Panc1 (cell line): ENCODE data around the gene LARP1. TPM values are rescaled to one million over a fixed set of nuclear protein-coding genes. Genes with fewer than 3 reads are reported as not detected.

ENCODE experiments used
- ATAC-seq: fragments of 200-7000 bp; cut with Tn5 transposase; 2 replicates; pipeline ENCODE4 v1.9.1; 2020; ENCODE audit warnings: mild to moderate bottlenecking, moderate library complexity
- BruUV-seq: library from RNA; stranded (reverse); fragments of 400-500 nt; replicated peaks from 2 replicates; lab custom pipeline; 2021; lab: Mats Ljungman, UMichigan
- CTCF ChIA-PET: fragments of 300-600 bp; sonication (Branson Sonifier 250); formaldehyde crosslinking; loops from one replicate; lab custom pipeline; 2022; ENCODE audit warnings: antibody characterized with exemption; lab: Charles Lee
- POLR2A ChIA-PET: fragments of 300-600 bp; sonication (Branson Sonifier 250); formaldehyde crosslinking; loops from one replicate; lab custom pipeline; 2022; ENCODE audit warnings: antibody characterized with exemption; lab: Charles Lee
- DNase-seq: peaks from one replicate; pipeline ENCODE4 v3.0.0-alpha.2; 2010; ENCODE audit warnings: low read depth, low spot score
- H3K27ac ChIP-seq: 2 replicates; pipeline ENCODE4 v1.5.1; 2011; ENCODE audit warnings: mild to moderate bottlenecking, low read length, inconsistent platforms
- H3K27me3 ChIP-seq: fragments of 200-500 bp; sonication (Bioruptor generic); 2 replicates; pipeline ENCODE4 v1.6.0; 2014; ENCODE audit warnings: low read length, inconsistent platforms; ENCODE audit not compliant: control insufficient read depth, insufficient read depth
- H3K36me3 ChIP-seq: fragments of 200-500 bp; sonication (Bioruptor generic); 2 replicates; pipeline ENCODE4 v1.5.1; 2014; ENCODE audit warnings: inconsistent platforms, mild to moderate bottlenecking, low read length, moderate library complexity; ENCODE audit not compliant: control insufficient read depth, insufficient read depth
- H3K4me1 ChIP-seq: 2 replicates; pipeline ENCODE4 v1.5.1; 2011; ENCODE audit warnings: inconsistent platforms, mild to moderate bottlenecking, low read length, moderate library complexity; ENCODE audit not compliant: control insufficient read depth, insufficient read depth
- H3K4me3 ChIP-seq, 2 experiments: 2 replicates each; pipeline ENCODE4 v1.5.1; 2011 to 2012; ENCODE audit warnings: low read depth in 2 of 2, low read length in 2 of 2, mild to moderate bottlenecking in 2 of 2, inconsistent platforms in 1 of 2, moderate library complexity in 1 of 2
- H3K9me3 ChIP-seq: fragments of 200-500 bp; sonication (Bioruptor generic); 2 replicates; pipeline ENCODE4 v1.5.1; 2014; ENCODE audit warnings: low read depth, mild to moderate bottlenecking, inconsistent platforms, low read length, moderate library complexity; ENCODE audit not compliant: control insufficient read depth, insufficient read depth
- CTCF ChIP-seq: fragments of 450-650 bp; IDR thresholded peaks from 2 replicates; pipeline ENCODE4 v1.5.1; 2017; ENCODE audit warnings: mild to moderate bottlenecking
- POLR2AphosphoS5 ChIP-seq: IDR thresholded peaks from 2 replicates; pipeline ENCODE4 v1.6.1; 2012; ENCODE audit warnings: mild to moderate bottlenecking, low read depth, low read length, moderate library complexity
- SIN3A ChIP-seq: IDR thresholded peaks from 2 replicates; pipeline ENCODE4 v1.6.1; 2012; ENCODE audit warnings: low read depth, mild to moderate bottlenecking, low read length, moderate library complexity, borderline replicate concordance; ENCODE audit not compliant: insufficient read depth
- TCF7L2 ChIP-seq: IDR thresholded peaks from 2 replicates; pipeline ENCODE4 v1.6.1; 2011; ENCODE audit warnings: mild to moderate bottlenecking, low read depth, low read length, inconsistent platforms
- in situ Hi-C: cut with HindIII; loops from 2 replicates; pipeline ENCODE4 v1.10.0; 2016; ENCODE audit warnings: low sequenced_read_pairs, low pct_unique_long_range_greater_than_20kb
- intact Hi-C: fragments of 100-400 bp; cut with micrococcal nuclease; formaldehyde crosslinking; loops from one replicate; pipeline ENCODE4 v1.10.0; 2022; ENCODE audit not compliant: unreplicated experiment
- total RNA-seq: library from RNA; stranded (reverse); gene quantifications from one replicate; pipeline ENCODE4 v1.2.1, GENCODE V29; 2021; ENCODE audit not compliant: unreplicated experiment
- TF ChIP-seq, protein P1 (sequence below), 2 experiments: IDR thresholded peaks; 2 replicates each; pipeline ENCODE4 v1.6.1; 2011 to 2012; ENCODE audit warnings: low read depth in 2 of 2, control low read depth in 1 of 2, low read length in 1 of 2, mild to moderate bottlenecking in 1 of 2, moderate library complexity in 1 of 2; ENCODE audit not compliant: insufficient read depth in 1 of 2

LARP1 gene
- total RNA-seq, 1 experiment from 2014 or later, result 325 TPM

DNA sequence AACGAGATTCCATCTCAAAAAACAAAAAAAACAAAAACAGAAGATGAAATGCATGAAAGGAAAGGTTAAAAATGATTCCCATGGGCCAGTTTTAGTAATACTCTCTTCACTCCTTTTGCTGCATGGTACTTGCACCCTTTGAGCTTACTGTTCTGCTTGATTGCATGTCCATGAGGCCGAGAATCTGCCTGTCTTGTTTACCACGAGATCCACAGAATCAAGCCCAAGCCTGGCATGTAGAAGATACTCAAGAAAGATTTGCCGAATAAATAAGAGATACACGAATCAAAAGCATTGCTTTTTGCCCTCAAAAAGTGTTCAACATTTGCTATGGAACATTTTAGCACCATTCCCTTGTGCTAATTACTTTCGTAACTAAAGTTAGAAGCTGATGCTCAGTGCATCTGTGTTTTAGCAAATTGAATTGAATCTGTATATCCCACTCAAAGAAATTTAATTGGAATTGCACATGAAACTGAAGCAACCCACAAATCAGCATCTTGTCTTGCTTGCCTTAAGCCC lies 94.1 kb downstream of the LARP1 start:
- H3K36me3 ChIP-seq, result no peaks in the 10 kb centered on the region
- no peak overlapping the region for H3K27ac ChIP-seq
- ChIA-PET POLR2A (no interaction called here), CTCF (no interaction called here)
- no peaks in the 10 kb centered on the region for H3K27me3 ChIP-seq
- H3K4me3 ChIP-seq, result no peak overlapping the region
- no peak for DNase-seq
- H3K9me3 ChIP-seq, result no peaks in the 10 kb centered on the region
- no TSS peak for BruUV-seq
- in situ Hi-C loops (no loop called here), intact Hi-C loops (no loop called here)
- no peak for TF ChIP-seq TCF7L2
- TF ChIP-seq, protein P1, sequence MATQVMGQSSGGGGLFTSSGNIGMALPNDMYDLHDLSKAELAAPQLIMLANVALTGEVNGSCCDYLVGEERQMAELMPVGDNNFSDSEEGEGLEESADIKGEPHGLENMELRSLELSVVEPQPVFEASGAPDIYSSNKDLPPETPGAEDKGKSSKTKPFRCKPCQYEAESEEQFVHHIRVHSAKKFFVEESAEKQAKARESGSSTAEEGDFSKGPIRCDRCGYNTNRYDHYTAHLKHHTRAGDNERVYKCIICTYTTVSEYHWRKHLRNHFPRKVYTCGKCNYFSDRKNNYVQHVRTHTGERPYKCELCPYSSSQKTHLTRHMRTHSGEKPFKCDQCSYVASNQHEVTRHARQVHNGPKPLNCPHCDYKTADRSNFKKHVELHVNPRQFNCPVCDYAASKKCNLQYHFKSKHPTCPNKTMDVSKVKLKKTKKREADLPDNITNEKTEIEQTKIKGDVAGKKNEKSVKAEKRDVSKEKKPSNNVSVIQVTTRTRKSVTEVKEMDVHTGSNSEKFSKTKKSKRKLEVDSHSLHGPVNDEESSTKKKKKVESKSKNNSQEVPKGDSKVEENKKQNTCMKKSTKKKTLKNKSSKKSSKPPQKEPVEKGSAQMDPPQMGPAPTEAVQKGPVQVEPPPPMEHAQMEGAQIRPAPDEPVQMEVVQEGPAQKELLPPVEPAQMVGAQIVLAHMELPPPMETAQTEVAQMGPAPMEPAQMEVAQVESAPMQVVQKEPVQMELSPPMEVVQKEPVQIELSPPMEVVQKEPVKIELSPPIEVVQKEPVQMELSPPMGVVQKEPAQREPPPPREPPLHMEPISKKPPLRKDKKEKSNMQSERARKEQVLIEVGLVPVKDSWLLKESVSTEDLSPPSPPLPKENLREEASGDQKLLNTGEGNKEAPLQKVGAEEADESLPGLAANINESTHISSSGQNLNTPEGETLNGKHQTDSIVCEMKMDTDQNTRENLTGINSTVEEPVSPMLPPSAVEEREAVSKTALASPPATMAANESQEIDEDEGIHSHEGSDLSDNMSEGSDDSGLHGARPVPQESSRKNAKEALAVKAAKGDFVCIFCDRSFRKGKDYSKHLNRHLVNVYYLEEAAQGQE (IDR thresholded peaks at IDR 0.05; ENCODE audit: insufficient read depth in 1 of 2, low read depth in 2 of 2, low read length in 1 of 2), result no peak
- TF ChIP-seq POLR2AphosphoS5, result no peak
- TF ChIP-seq CTCF, result no peak
- no peak for TF ChIP-seq SIN3A
- ATAC-seq, result no peak
- no peaks in the 10 kb centered on the region for H3K4me1 ChIP-seq

- in situ Hi-C loops (no loop called here), intact Hi-C loops (no loop called here)
- no TSS peak for BruUV-seq
- CTCF ChIA-PET, result no interaction called here
- POLR2A ChIA-PET, result no interaction called here
- H3K27me3 ChIP-seq, result no peaks in the 10 kb centered on the region
- H3K27ac ChIP-seq, result no peak overlapping the region
- DNase-seq (no peak), ATAC-seq (0 out of 2 replicates have a peak, but pooled peaks have one; percentile 17)
- H3K4me3 ChIP-seq, result peak overlapping the region in 1 of 2 experiments; percentile 16; a peak in 1 of 4 replicates
- H3K9me3 ChIP-seq, result no peaks in the 10 kb centered on the region
- H3K36me3 ChIP-seq, result no peaks in the 10 kb centered on the region
- TF ChIP-seq CTCF, result no peak
- TF ChIP-seq, protein P1 (IDR thresholded peaks at IDR 0.05; ENCODE audit: insufficient read depth in 1 of 2, low read depth in 2 of 2, low read length in 1 of 2), result no peak
- no peak for TF ChIP-seq TCF7L2
- no peak for TF ChIP-seq POLR2AphosphoS5
- TF ChIP-seq SIN3A, result no peak
- H3K4me1 ChIP-seq, result no peaks in the 10 kb centered on the region
Observed at GRCh38 chr5:154849791-154850201, 94.6 kb downstream of the LARP1 start.
